ENCODE measurements around the gene RTL1.

The RTL1 gene

GRCh38 chr14:100898465-100898864, 5.1 kb downstream of the RTL1 start:
- DNase-seq = no peak

GRCh38 chr14:100896369-100897060, 7.0 kb downstream of the RTL1 start:
- DNase-seq = peak; percentile 25

- no peak for DNase-seq
Observed at GRCh38 chr14:100895411-100895810, 8.1 kb downstream of the RTL1 start.

- DNase-seq = no peak
Observed at GRCh38 chr14:100894416-100894815, 9.1 kb downstream of the RTL1 start.

GRCh38 chr14:100893760-100894159, 9.8 kb downstream of the RTL1 start:
- DNase-seq = no peak

- no peak for DNase-seq
Observed at GRCh38 chr14:100893228-100893601, 10.3 kb downstream of the RTL1 start.

- peak; percentile 21 for DNase-seq
Observed at GRCh38 chr14:100892496-100893227, 10.9 kb downstream of the RTL1 start.

GRCh38 chr14:100891501-100892445, 11.7 kb downstream of the RTL1 start:
- DNase-seq = peak; percentile 50

GRCh38 chr14:100891051-100891450, 12.5 kb downstream of the RTL1 start:
- no peak for DNase-seq

- peak; percentile 38 for DNase-seq
Observed at GRCh38 chr14:100890061-100890850, 13.3 kb downstream of the RTL1 start.

GRCh38 chr14:100889641-100890040, 13.9 kb downstream of the RTL1 start:
- DNase-seq = peak; percentile 13

GRCh38 chr14:100888789-100889315, 14.7 kb downstream of the RTL1 start:
- no peak for DNase-seq

GRCh38 chr14:100887728-100888335, 15.7 kb downstream of the RTL1 start:
- peak; percentile 31 for DNase-seq

GRCh38 chr14:100885617-100886016, 17.9 kb downstream of the RTL1 start:
- DNase-seq = no peak

- DNase-seq = no peak
Observed at GRCh38 chr14:100885196-100885595, 18.3 kb downstream of the RTL1 start.

GRCh38 chr14:100884456-100884855, 19.1 kb downstream of the RTL1 start:
- no peak for DNase-seq

- DNase-seq = no peak
Observed at GRCh38 chr14:100883789-100884101, 19.8 kb downstream of the RTL1 start.

- no peak for DNase-seq
Observed at GRCh38 chr14:100882991-100883788, 20.3 kb downstream of the RTL1 start.

- no peak for DNase-seq
Observed at GRCh38 chr14:100882026-100882967, 21.2 kb downstream of the RTL1 start.

All from femur (tissue), 1 donor.